H1 (cell line): ENCODE measurements around the gene AMIGO2. TPM values are rescaled to one million over a fixed set of nuclear protein-coding genes. Genes with fewer than 3 reads are reported as not detected.

Experiments used
- CTCF ChIA-PET: fragments of 300-600 bp; sonication (Branson Sonifier 250); formaldehyde crosslinking; loops from one replicate; lab custom pipeline; 2021; ENCODE audit not compliant: partially characterized antibody; lab: Charles Lee
- POLR2A ChIA-PET: fragments of 300-600 bp; sonication (Branson Sonifier 250); formaldehyde crosslinking; loops from one replicate; lab custom pipeline; 2021; ENCODE audit warnings: inconsistent platforms; ENCODE audit not compliant: partially characterized antibody; lab: Charles Lee
- DNase-seq, 2 experiments: peaks; one replicate each; pipeline versions ENCODE4 v3.0.0 to v3.0.0-alpha.2; 2010 to 2022; ENCODE audit warnings: low spot score in 2 of 2, low read depth in 1 of 2, mixed read lengths in 1 of 2
- FAIRE-seq: peaks from 2 replicates; lab custom pipeline; 2011; peaks lifted over from hg19 to GRCh38; lab: Jason Lieb, UNC
- H2AFZ ChIP-seq: 2 replicates; pipeline ENCODE4 v1.8.1; 2012; ENCODE audit warnings: low read length, inconsistent platforms
- H2AK5ac ChIP-seq: 2 replicates; pipeline ENCODE4 v1.6.1; 2013; ENCODE audit warnings: low read depth, low read length
- H2BK120ac ChIP-seq: replicated peaks from 2 replicates; pipeline ENCODE3; 2013; ENCODE audit warnings: low read depth, low read length, inconsistent platforms
- H2BK12ac ChIP-seq: 2 replicates; pipeline ENCODE4 v1.6.1; 2013; ENCODE audit warnings: low read depth, low read length
- H2BK15ac ChIP-seq: 2 replicates; pipeline ENCODE4 v1.6.1; 2013; ENCODE audit warnings: low read length
- H2BK20ac ChIP-seq: 2 replicates; pipeline ENCODE4 v1.6.1; 2013; ENCODE audit warnings: low read length
- H2BK5ac ChIP-seq: 2 replicates; pipeline ENCODE4 v1.6.1; 2013; ENCODE audit warnings: low read depth, low read length
- H3K14ac ChIP-seq: 2 replicates; pipeline ENCODE4 v1.6.1; 2013; ENCODE audit warnings: inconsistent platforms; ENCODE audit not compliant: insufficient read length
- H3K18ac ChIP-seq: 2 replicates; pipeline ENCODE4 v1.6.1; 2013; ENCODE audit warnings: low read length; ENCODE audit errors: extremely low read depth
- H3K23ac ChIP-seq: 2 replicates; pipeline ENCODE4 v1.6.1; 2013; ENCODE audit warnings: inconsistent platforms; ENCODE audit not compliant: insufficient read length
- H3K23me2 ChIP-seq: 2 replicates; pipeline ENCODE4 v1.6.1; 2013; ENCODE audit warnings: low read depth, low read length
- H3K27ac ChIP-seq: 2 replicates; pipeline ENCODE4 v1.6.1; 2011; ENCODE audit warnings: low read depth, low read length, inconsistent platforms
- H3K27me3 ChIP-seq, 4 experiments: replicated peaks in 1 of 4; 1 replicate in 1 of 4; 2 replicates in 3 of 4; pipeline versions ENCODE4 v1.6.1 to v1.8.1; 2011 to 2013; ENCODE audit warnings: low read length in 3 of 4, mild to moderate bottlenecking in 3 of 4, inconsistent platforms in 2 of 4, mixed read lengths in 2 of 4, moderate library complexity in 1 of 4; ENCODE audit not compliant: control insufficient read depth in 3 of 4, insufficient read depth in 3 of 4; ENCODE audit errors: extremely low read depth in 1 of 4
- H3K36me3 ChIP-seq, 4 experiments: 2 replicates each; pipeline versions ENCODE4 v1.6.1 to v1.8.1; 2011 to 2013; ENCODE audit warnings: mild to moderate bottlenecking in 4 of 4, low read length in 3 of 4, moderate library complexity in 2 of 4, control low read depth in 1 of 4, inconsistent platforms in 1 of 4; ENCODE audit not compliant: insufficient read depth in 4 of 4, control insufficient read depth in 2 of 4
- H3K4ac ChIP-seq: replicated peaks from 2 replicates; pipeline ENCODE3; 2013; ENCODE audit warnings: low read length, low read depth, mixed read lengths, inconsistent platforms; ENCODE audit not compliant: insufficient read length
- H3K4me1 ChIP-seq, 4 experiments: replicated peaks in 1 of 4; 1 replicate in 1 of 4; 2 replicates in 3 of 4; pipeline versions ENCODE4 v1.6.1 to v1.8.1; 2011 to 2013; ENCODE audit warnings: low read length in 3 of 4, inconsistent platforms in 2 of 4, mixed read lengths in 1 of 4; ENCODE audit not compliant: insufficient read depth in 4 of 4, control insufficient read depth in 3 of 4
- H3K4me2 ChIP-seq, 2 experiments: 2 replicates each; pipeline versions ENCODE4 v1.6.1 to v1.8.1; 2011 to 2013; ENCODE audit warnings: low read depth in 2 of 2, low read length in 2 of 2, control low read depth in 1 of 2, inconsistent platforms in 1 of 2, mild to moderate bottlenecking in 1 of 2; ENCODE audit not compliant: insufficient read depth in 1 of 2
- H3K4me3 ChIP-seq, 4 experiments: fragments of 200-600, 300-600 bp in 1 of 4; sonication (generic), shearing (Covaris generic), sonication (Bioruptor Twin) in 1 of 4; 2 replicates each; pipeline versions ENCODE4 v1.5.1 to v1.8.1; 2011 to 2016; ENCODE audit warnings: low read length in 4 of 4, low read depth in 3 of 4, control low read depth in 2 of 4, inconsistent platforms in 2 of 4, mild to moderate bottlenecking in 2 of 4, mixed read lengths in 1 of 4, moderate library complexity in 1 of 4; ENCODE audit not compliant: insufficient read depth in 2 of 4; ENCODE audit errors: extremely low read depth in 1 of 4
- H3K56ac ChIP-seq: replicated peaks from 2 replicates; pipeline ENCODE3; 2013; ENCODE audit warnings: low read depth, mild to moderate bottlenecking, mixed read lengths, low read length, inconsistent platforms; ENCODE audit not compliant: insufficient read length
- H3K79me1 ChIP-seq: 2 replicates; pipeline ENCODE4 v1.6.1; 2013; ENCODE audit warnings: low read depth, low read length, control low read depth
- H3K79me2 ChIP-seq, 2 experiments: 2 replicates each; pipeline versions ENCODE4 v1.6.1 to v1.8.1; 2012 to 2013; ENCODE audit warnings: low read length in 2 of 2, mild to moderate bottlenecking in 2 of 2, inconsistent platforms in 1 of 2; ENCODE audit not compliant: insufficient read depth in 2 of 2, control insufficient read depth in 1 of 2
- H3K9ac ChIP-seq, 4 experiments: replicated peaks in 1 of 4; 1 replicate in 1 of 4; 2 replicates in 3 of 4; pipeline versions ENCODE4 v1.6.1 to v1.8.1; 2011 to 2013; ENCODE audit warnings: low read depth in 3 of 4, low read length in 3 of 4, control low read depth in 2 of 4, mild to moderate bottlenecking in 2 of 4, moderate library complexity in 2 of 4, inconsistent platforms in 1 of 4; ENCODE audit errors: extremely low read depth in 1 of 4
- H3K9me3 ChIP-seq, 2 experiments: 2 replicates each; pipeline versions ENCODE4 v1.6.1 to v1.8.1; 2012 to 2013; ENCODE audit warnings: mild to moderate bottlenecking in 2 of 2, moderate library complexity in 2 of 2, control low read depth in 1 of 2, inconsistent platforms in 1 of 2, low read depth in 1 of 2, low read length in 1 of 2, mixed read lengths in 1 of 2; ENCODE audit not compliant: insufficient read depth in 2 of 2
- H4K20me1 ChIP-seq, 2 experiments: replicated peaks in 1 of 2; 2 replicates each; pipeline versions ENCODE3 to v1.8.1; 2011 to 2013; ENCODE audit warnings: inconsistent platforms in 2 of 2, low read length in 2 of 2, mild to moderate bottlenecking in 1 of 2; ENCODE audit not compliant: insufficient read depth in 2 of 2, control insufficient read depth in 1 of 2
- H4K5ac ChIP-seq: 2 replicates; pipeline ENCODE4 v1.6.1; 2013; ENCODE audit warnings: low read length, low read depth, mixed read lengths, inconsistent platforms; ENCODE audit not compliant: insufficient read length
- H4K8ac ChIP-seq: 2 replicates; pipeline ENCODE4 v1.8.0; 2013; ENCODE audit warnings: mild to moderate bottlenecking, moderate library complexity, low read length, inconsistent platforms; ENCODE audit not compliant: insufficient read depth; ENCODE audit errors: extremely low read depth
- H4K91ac ChIP-seq: replicated peaks from 2 replicates; pipeline ENCODE3; 2013; ENCODE audit warnings: low read length, mixed read lengths, inconsistent platforms; ENCODE audit not compliant: insufficient read length
- CEBPB ChIP-seq: IDR thresholded peaks from 2 replicates; pipeline ENCODE4 v1.6.1; 2012; ENCODE audit warnings: low read depth, low read length
- POU5F1 ChIP-seq: IDR thresholded peaks from 2 replicates; pipeline ENCODE4 v1.6.1; 2011; ENCODE audit warnings: low read depth, mild to moderate bottlenecking, low read length, moderate library complexity
- RBBP5 ChIP-seq: IDR thresholded peaks from 2 replicates; pipeline ENCODE4 v1.7.1; 2012; ENCODE audit warnings: low read depth, mild to moderate bottlenecking, inconsistent platforms, low read length, moderate library complexity, borderline replicate concordance
- SIRT6 ChIP-seq: IDR thresholded peaks from one replicate; pipeline ENCODE4 v1.7.1; 2012; ENCODE audit warnings: low read length, inconsistent platforms
- TCF12 ChIP-seq: IDR thresholded peaks from 2 replicates; pipeline ENCODE4 v1.6.1; 2011; ENCODE audit warnings: low read depth, mild to moderate bottlenecking, low read length
- TEAD4 ChIP-seq: IDR thresholded peaks from 2 replicates; pipeline ENCODE4 v1.6.1; 2012; ENCODE audit warnings: low read depth, low read length, inconsistent platforms, mixed read lengths
- WGBS, 2 experiments: shearing (Covaris generic) in 1 of 2; methylation state at CpG; one replicate each; pipeline versions ENCODE4 v1.1.6 to v1.1.7; 2013 to 2015; ENCODE audit warnings: low lambda C conversion rate in 2 of 2, mixed read lengths in 2 of 2, inconsistent platforms in 1 of 2, low coverage in 1 of 2, missing lambda C conversion rate in 1 of 2; ENCODE audit not compliant: insufficient replicate concordance in 2 of 2, insufficient coverage in 1 of 2, insufficient read length in 1 of 2; ENCODE audit errors: extremely low coverage in 1 of 2, missing lambda C conversion rate in 1 of 2; 5-methylcytosine and 5-hydroxymethylcytosine counted together
- polyA plus RNA-seq, 7 experiments: library from polyadenylated mRNA; depleted of rRNA in 3 of 7; stranded (reverse) in 5 of 7; unstranded in 2 of 7; fragments of >200 nt in 5 of 7; fragments of 200-250 nt in 2 of 7; gene quantifications; 1 replicate in 5 of 7; 2 replicates in 1 of 7; 4 replicates in 1 of 7; pipeline versions ENCODE4 v1.2.1 to v1.2.3, GENCODE V29; 2011 to 2013; ENCODE audit warnings: missing spikeins in 2 of 7, mixed read lengths in 2 of 7
- total RNA-seq: library from RNA; stranded (reverse); fragmentation: NEBNext Ultra II Directional; extraction: Animal tissue kit (Norgen Biotek cat#: 25700); gene quantifications from 2 replicates; pipeline ENCODE4 v1.2.1, GENCODE V29; 2021

AMIGO2 gene
- total and polyA plus RNA-seq, 2 of the 8 experiments (the other 6 are each of a cell fraction or from before 2014, with no cell fraction given): 1.7 to 3.3 TPM

- no peak overlapping the region for H2BK120ac ChIP-seq
- peaks cover 13% of the 10 kb centered on the region for H3K23me2 ChIP-seq
- no peak overlapping the region for H3K27ac ChIP-seq
- FAIRE-seq (no peak), DNase-seq (no peak)
- H2AK5ac ChIP-seq: no peak overlapping the region
- no peak overlapping the region for H4K8ac ChIP-seq
- no peak for TF ChIP-seq RBBP5
- TF ChIP-seq SIRT6: no peak
- no peak for TF ChIP-seq POU5F1
- no peak for TF ChIP-seq CEBPB
- TF ChIP-seq TEAD4: no peak
- TF ChIP-seq TCF12: no peak
- H3K4me2 ChIP-seq: peak overlapping the region; percentile 80 to 93
- peaks cover 0 to 7% (median 1%) of the 10 kb centered on the region in 4 experiments; a peak in 2 of 7 replicates for H3K4me1 ChIP-seq
- 40% methylated on average over 17 of the region's 17 CpGs; no CpG with 5 or more reads in 1 of the 2 experiments for WGBS, 2 experiments
- no peak overlapping the region for H3K14ac ChIP-seq
- H3K4me3 ChIP-seq: peak overlapping the region; percentile 47 to 80 (median 67)
- no peak overlapping the region for H4K91ac ChIP-seq
- no peaks in the 10 kb centered on the region for H3K36me3 ChIP-seq
- H3K4ac ChIP-seq: no peak overlapping the region
- no peak overlapping the region for H3K9ac ChIP-seq
- H2BK5ac ChIP-seq: no peak overlapping the region
- no peaks in the 10 kb centered on the region for H3K79me1 ChIP-seq
- ChIA-PET POLR2A (interaction anchor here (2.4 kb wide), 1 partner anchor 10 kb away, joined by 5 read pairs; no protein-coding TSS in a partner anchor), CTCF (interaction anchor here (1.1 to 3.3 kb wide), 7 partner anchors 8 to 329 kb away, joined by 4 to 21 read pairs (median 5); no protein-coding TSS in a partner anchor)
- H2AFZ ChIP-seq: peak overlapping the region; percentile 88
- no peak overlapping the region for H3K56ac ChIP-seq
- no peak overlapping the region for H2BK12ac ChIP-seq
- no peaks in the 10 kb centered on the region for H3K9me3 ChIP-seq
- no peak overlapping the region for H4K5ac ChIP-seq
- H3K27me3 ChIP-seq: peaks cover 0 to 23% (median 10%) of the 10 kb centered on the region in 4 experiments; a peak in 6 of 7 replicates
- no peak overlapping the region for H3K23ac ChIP-seq
- no peak overlapping the region for H2BK20ac ChIP-seq
- H3K79me2 ChIP-seq: no peaks in the 10 kb centered on the region
- H3K18ac ChIP-seq: no peak overlapping the region
- no peaks in the 10 kb centered on the region for H4K20me1 ChIP-seq
- H2BK15ac ChIP-seq: no peak overlapping the region
These were observed 859 bp downstream of the AMIGO2 start for GRCh38 chr12:47078733-47079467.
